Measurements from ENCODE around the gene P4HTM.

P4HTM gene

GRCh38 chr3:49025793-49026520 is 35.9 kb downstream of the P4HTM start:
- no peak for DNase-seq

DNA sequence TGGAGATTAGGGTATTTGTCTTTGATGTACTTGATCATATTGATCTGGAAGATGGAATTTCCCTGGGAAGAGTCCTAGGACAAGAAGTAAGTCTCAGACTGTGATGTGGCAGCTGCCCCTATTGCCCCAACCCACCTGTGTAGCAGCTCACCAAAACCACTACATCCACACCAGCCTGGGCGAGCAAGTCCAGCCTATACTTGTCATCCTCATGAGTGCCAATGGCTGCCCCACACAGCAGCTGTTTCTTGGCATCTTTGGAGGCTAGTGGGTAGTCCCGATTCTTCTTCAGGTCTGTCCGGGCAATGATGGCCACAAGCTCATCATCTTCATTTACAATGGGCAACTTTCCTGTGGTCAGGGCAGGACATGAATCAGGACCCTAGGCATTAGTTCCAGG is 36.5 kb downstream of the P4HTM start:
- DNase-seq, result peak; percentile 14

- peak; percentile 3 for DNase-seq
Observed at GRCh38 chr3:49027634-49028033, 37.6 kb downstream of the P4HTM start.

GRCh38 chr3:49028298-49028672 is 38.2 kb downstream of the P4HTM start:
- peak; percentile 19 for DNase-seq

DNA sequence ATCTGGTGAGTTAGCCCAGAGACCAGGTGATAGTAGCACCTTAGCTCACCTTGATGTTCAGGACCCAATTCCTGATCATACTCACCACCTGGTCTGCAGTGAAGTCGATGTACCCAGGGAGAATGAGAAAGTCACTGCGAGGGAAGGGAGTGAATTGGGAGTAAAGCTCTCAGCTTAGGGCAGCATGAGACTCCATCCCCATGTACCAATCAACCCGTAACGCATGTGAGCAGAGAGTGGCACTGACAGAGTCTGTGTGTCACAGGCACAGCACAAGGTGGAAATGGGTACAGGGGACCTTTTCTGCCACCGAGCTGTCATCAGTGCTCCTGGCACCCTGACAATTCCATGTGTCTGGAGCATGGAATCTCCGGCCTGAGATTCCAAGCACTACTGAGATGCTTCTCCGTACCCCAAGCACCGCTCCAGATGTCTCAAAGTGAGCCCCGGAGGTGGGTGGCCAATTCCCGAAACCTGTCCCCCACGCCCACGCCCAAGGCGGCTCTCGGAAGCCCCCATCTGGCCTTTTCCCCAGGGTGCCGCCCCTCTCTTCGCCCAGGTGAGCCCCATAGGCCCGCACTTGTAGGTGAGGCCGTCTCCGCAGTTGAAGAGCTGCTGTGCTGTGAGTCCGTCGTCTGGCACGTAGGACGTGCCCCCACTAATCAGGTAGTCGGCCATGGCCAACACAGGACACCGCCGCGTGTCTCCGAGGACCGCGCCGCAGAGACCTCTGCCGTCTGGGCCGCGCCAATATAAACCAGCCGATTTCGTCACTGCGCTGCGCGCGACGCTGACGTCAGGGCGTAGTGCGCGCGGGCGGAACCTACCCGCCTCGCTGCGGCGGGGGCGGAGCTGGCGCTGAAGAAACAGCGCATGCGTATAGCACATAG is 38.9 kb downstream of the P4HTM start, which contains the start of gene IMPDH2:
Gene IMPDH2 (minus strand): TSS at position 726 of the 890 bp plus-strand sequence. CDS start 48 bp downstream, at position 678.
- peak; percentile 93 for DNase-seq

DNA sequence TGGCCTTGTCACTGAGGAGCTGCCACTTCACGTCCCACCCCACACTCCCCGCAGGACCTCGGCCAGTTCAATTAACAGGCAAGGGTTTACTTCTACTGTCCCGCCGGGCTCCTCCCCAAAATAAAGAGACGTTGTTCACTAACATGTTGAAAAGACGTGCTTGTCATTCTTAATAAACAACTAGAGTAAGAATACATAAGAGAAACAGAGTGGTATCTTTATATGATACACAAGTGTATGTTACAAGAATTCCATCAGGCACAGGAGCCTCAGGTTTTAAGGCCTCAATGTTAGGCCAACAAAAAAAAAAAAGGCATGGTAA is 39.5 kb downstream of the P4HTM start:
- DNase-seq, result no peak

GRCh38 chr3:49030321-49030720 is 40.3 kb downstream of the P4HTM start:
- peak; percentile 47 for DNase-seq

- no peak for DNase-seq
Observed at GRCh38 chr3:49032646-49033304, 42.7 kb downstream of the P4HTM start.

DNA sequence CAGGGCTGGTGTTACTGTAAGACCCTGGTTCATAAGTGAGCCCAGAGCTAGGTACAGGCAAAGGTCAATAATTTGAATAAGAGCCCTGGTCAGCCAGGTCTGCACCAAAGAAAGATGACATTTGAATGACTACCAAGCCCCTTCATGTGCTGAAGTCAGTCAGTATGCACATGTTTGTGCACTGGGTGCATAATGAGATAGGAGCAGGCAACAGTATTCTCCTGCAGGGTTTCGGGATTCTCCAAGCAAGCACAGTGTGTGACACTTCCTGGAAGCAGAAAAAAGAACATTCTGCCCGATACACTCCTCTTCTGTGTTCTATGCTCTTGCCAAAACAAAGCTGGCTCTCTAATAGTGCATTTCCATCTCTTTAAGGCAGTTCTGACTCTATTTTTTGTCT is 44.6 kb downstream of the P4HTM start:
- no peak for DNase-seq

GRCh38 chr3:49035281-49035680 is 45.2 kb downstream of the P4HTM start:
- no peak for DNase-seq

DNA sequence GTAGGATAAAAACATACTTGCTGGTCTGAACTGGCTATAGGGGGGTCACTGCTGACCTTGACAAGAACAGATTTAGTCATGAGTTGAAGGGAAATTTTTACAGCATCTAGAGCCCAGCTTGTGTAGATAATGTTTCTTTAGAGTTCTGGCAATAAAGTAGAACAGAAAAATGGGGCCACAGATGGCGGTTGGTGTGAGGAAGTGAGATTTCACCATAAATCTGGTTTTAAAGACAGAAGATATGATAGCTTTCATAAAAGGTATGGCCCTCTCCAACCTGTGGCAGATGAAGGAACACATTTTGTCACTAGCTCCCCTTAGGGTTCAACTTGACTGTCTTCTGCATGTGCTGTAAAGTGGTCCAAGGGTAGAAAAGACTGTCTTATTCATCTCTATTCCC is 63.5 kb downstream of the P4HTM start:
- no peak for DNase-seq

- no peak for DNase-seq
Observed at GRCh38 chr3:49054344-49054862, 64.4 kb downstream of the P4HTM start.

Data from hematopoietic multipotent progenitor cell treated with erythropoietin and hydrocortisone succinate and interleukin-3 and kit ligand, for 8 days (in vitro differentiated cells).